Neural progenitor cell (in vitro differentiated cells): ENCODE data around the gene HINT3.

Source experiments
- CTCF ChIP-seq: fragments of 200-600 bp; sonication (generic); IDR thresholded peaks from 2 replicates; pipeline ENCODE4 v1.5.1; 2017; ENCODE audit warnings: antibody characterized with exemption, mild to moderate bottlenecking
- EZH2 ChIP-seq: fragments of 200-600 bp; sonication (generic); IDR thresholded peaks from 2 replicates; pipeline ENCODE4 v1.6.1; 2017; ENCODE audit warnings: antibody characterized with exemption, mild to moderate bottlenecking, moderate library complexity

GRCh38 chr6:125939026-125939425, 17.5 kb upstream of the HINT3 start:
- no peak for TF ChIP-seq CTCF
- no peak for TF ChIP-seq EZH2
